ENCODE measurements around the gene PGGHG. TPM values are rescaled to one million over a fixed set of nuclear protein-coding genes. Genes with fewer than 3 reads are reported as not detected.

Gene PGGHG
- total and polyA plus RNA-seq, 2 of the 13 experiments (the other 11 are each of a cell fraction or from before 2014, with no cell fraction given), result 5.9 to 14.8 TPM

DNA sequence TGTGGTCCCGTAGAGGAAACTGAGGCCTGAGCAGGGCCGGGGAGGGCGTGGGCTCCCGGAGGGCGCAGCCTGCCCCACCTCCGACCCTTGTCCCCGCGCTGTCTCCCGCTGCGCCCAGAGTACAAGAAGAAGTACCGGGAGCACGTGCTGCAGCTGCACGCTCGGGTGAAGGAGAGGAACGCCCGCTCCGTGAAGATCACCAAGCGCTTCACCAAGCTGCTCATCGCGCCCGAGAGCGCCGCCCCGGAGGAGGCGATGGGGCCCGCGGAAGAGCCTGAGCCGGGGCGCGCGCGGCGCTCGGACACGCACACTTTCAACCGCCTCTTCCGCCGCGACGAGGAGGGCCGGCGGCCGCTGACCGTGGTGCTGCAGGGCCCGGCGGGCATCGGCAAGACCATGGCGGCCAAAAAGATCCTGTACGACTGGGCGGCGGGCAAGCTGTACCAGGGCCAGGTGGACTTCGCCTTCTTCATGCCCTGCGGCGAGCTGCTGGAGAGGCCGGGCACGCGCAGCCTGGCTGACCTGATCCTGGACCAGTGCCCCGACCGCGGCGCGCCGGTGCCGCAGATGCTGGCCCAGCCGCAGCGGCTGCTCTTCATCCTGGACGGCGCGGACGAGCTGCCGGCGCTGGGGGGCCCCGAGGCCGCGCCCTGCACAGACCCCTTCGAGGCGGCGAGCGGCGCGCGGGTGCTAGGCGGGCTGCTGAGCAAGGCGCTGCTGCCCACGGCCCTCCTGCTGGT, 8.8 kb upstream of the PGGHG start (continued):
- TF ChIP-seq, protein P1, sequence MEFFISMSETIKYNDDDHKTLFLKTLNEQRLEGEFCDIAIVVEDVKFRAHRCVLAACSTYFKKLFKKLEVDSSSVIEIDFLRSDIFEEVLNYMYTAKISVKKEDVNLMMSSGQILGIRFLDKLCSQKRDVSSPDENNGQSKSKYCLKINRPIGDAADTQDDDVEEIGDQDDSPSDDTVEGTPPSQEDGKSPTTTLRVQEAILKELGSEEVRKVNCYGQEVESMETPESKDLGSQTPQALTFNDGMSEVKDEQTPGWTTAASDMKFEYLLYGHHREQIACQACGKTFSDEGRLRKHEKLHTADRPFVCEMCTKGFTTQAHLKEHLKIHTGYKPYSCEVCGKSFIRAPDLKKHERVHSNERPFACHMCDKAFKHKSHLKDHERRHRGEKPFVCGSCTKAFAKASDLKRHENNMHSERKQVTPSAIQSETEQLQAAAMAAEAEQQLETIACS (CRISPR knock-in tag; IDR thresholded peaks at IDR 0.05), result peak; percentile 76

DNA sequence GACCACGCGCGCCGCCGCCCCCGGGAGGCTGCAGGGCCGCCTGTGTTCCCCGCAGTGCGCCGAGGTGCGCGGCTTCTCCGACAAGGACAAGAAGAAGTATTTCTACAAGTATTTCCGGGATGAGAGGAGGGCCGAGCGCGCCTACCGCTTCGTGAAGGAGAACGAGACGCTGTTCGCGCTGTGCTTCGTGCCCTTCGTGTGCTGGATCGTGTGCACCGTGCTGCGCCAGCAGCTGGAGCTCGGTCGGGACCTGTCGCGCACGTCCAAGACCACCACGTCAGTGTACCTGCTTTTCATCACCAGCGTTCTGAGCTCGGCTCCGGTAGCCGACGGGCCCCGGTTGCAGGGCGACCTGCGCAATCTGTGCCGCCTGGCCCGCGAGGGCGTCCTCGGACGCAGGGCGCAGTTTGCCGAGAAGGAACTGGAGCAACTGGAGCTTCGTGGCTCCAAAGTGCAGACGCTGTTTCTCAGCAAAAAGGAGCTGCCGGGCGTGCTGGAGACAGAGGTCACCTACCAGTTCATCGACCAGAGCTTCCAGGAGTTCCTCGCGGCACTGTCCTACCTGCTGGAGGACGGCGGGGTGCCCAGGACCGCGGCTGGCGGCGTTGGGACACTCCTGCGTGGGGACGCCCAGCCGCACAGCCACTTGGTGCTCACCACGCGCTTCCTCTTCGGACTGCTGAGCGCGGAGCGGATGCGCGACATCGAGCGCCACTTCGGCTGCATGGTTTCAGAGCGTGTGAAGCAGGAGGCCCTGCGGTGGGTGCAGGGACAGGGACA, 8.0 kb upstream of the PGGHG start:
- BruUV-seq (replicated peaks), result no TSS peak
- Histone ChIP-seq H3K36me3 (replicated peaks in 1 of 2; ENCODE audit: control insufficient read depth in 1 of 2, insufficient read depth in 2 of 2, low read length in 2 of 2) (no peaks in the 10 kb centered on the region), H3K4me1 (ENCODE audit: insufficient read depth, low read length) (peaks cover 20% of the 10 kb centered on the region), H3K79me2 (ENCODE audit: insufficient read depth, low read length) (no peaks in the 10 kb centered on the region), H3K4me3 (replicated peaks in 1 of 3; ENCODE audit: insufficient read depth in 1 of 3, low read depth in 2 of 3, low read length in 3 of 3) (no peak overlapping the region), H3K27ac (ENCODE audit: extremely low read length, insufficient read depth, low read length) (no peak overlapping the region), H3K4me2 (ENCODE audit: low read depth, low read length) (0 out of 2 replicates have a peak overlapping the region, but pooled peaks have one; percentile 55), H2AFZ (ENCODE audit: low read length) (no peak overlapping the region), H3K9me3 (ENCODE audit: low read length) (no peaks in the 10 kb centered on the region), H3K9ac (ENCODE audit: insufficient read depth, low read depth, low read length) (no peak overlapping the region), H4K20me1 (ENCODE audit: insufficient read depth, low read length) (no peaks in the 10 kb centered on the region), H3K27me3 (ENCODE audit: control insufficient read depth in 1 of 2, insufficient read depth in 2 of 2, low read length in 2 of 2) (peaks cover 7 to 76% of the 10 kb centered on the region in 2 experiments)
- TF ChIP-seq ZSCAN31 (CRISPR knock-in tag; IDR thresholded peaks at IDR 0.05; ENCODE audit: low read depth) (no peak), NCOA1 (CRISPR knock-in tag; IDR thresholded peaks at IDR 0.05) (no peak), TIGD3 (CRISPR knock-in tag; IDR thresholded peaks at IDR 0.05; ENCODE audit: borderline replicate concordance) (no peak), KDM2A (CRISPR knock-in tag; IDR thresholded peaks at IDR 0.05; ENCODE audit: borderline replicate concordance, low read depth) (no peak)
- in situ Hi-C loops (cut with HindIII; ENCODE audit: extremely low pct_ligation_motif_present, low pct_unique_long_range_greater_than_20kb) (no loop called here), intact Hi-C loops (cut with micrococcal nuclease; ENCODE audit: unreplicated experiment) (no loop called here)
- ChIA-PET CTCF (ENCODE audit: low intra/inter-chr PET ratio, low total read pairs) (no interaction called here), POLR2A (no interaction called here)
- DNase-seq (ENCODE audit: low spot score) (no peak), ATAC-seq (no peak), FAIRE-seq (no peak)
- 84% methylated on average over 45 of the region's 79 CpGs for WGBS (ENCODE audit: low lambda C conversion rate)
